ENCODE data around the gene RTTN.
"Not testable (repeated sequence)": the region's sequence is repeated elsewhere in the genome, so short reads cannot be mapped to it uniquely, and the experiment has no call there.

The RTTN gene

GRCh38 chr18:70205421-70206397 is at the start of gene RTTN:
TSS of gene RTTN (minus strand) at chr18:70205687. CDS start at chr18:70205658, 29 bp downstream.
- DNase-seq (ENCODE audit: low spot score) = peak; percentile 87

GRCh38 chr18:70250781-70251180 is 45.3 kb upstream of the RTTN start:
- DNase-seq (ENCODE audit: low spot score) = no peak

- DNase-seq (ENCODE audit: low spot score) = not testable (repeated sequence)
These were observed 44.4 kb upstream of the RTTN start for GRCh38 chr18:70249861-70250260.

- no peak for DNase-seq (ENCODE audit: low spot score)
These were observed 43.6 kb upstream of the RTTN start for GRCh38 chr18:70249118-70249517.

GRCh38 chr18:70246061-70246466 is 40.6 kb upstream of the RTTN start:
- no peak for DNase-seq (ENCODE audit: low spot score)

GRCh38 chr18:70243131-70243929 is 37.8 kb upstream of the RTTN start:
- no peak for DNase-seq (ENCODE audit: low spot score)

GRCh38 chr18:70236921-70237320 is 31.4 kb upstream of the RTTN start:
- not testable (repeated sequence) for DNase-seq (ENCODE audit: low spot score)

- no peak for DNase-seq (ENCODE audit: low spot score)
These were observed 30.0 kb upstream of the RTTN start for GRCh38 chr18:70235478-70235877.

GRCh38 chr18:70234667-70235459 is 29.4 kb upstream of the RTTN start:
- DNase-seq (ENCODE audit: low spot score) = no peak

GRCh38 chr18:70233974-70234373 is 28.5 kb upstream of the RTTN start:
- no peak for DNase-seq (ENCODE audit: low spot score)

- DNase-seq (ENCODE audit: low spot score) = no peak
These were observed 26.8 kb upstream of the RTTN start for GRCh38 chr18:70232261-70232660.

GRCh38 chr18:70229639-70230038 is 24.2 kb upstream of the RTTN start:
- DNase-seq (ENCODE audit: low spot score) = no peak

GRCh38 chr18:70228536-70228935 is 23.0 kb upstream of the RTTN start:
- DNase-seq (ENCODE audit: low spot score) = no peak

GRCh38 chr18:70227438-70227837 is 22.0 kb upstream of the RTTN start:
- no peak for DNase-seq (ENCODE audit: low spot score)

- DNase-seq (ENCODE audit: low spot score) = no peak
These were observed 16.4 kb upstream of the RTTN start for GRCh38 chr18:70221915-70222278.

GRCh38 chr18:70221156-70221914 is 15.8 kb upstream of the RTTN start:
- no peak for DNase-seq (ENCODE audit: low spot score)

GRCh38 chr18:70220628-70221027 is 15.1 kb upstream of the RTTN start:
- DNase-seq (ENCODE audit: low spot score) = no peak

GRCh38 chr18:70219688-70220087 is 14.2 kb upstream of the RTTN start:
- no peak for DNase-seq (ENCODE audit: low spot score)

GRCh38 chr18:70216788-70217187 is 11.3 kb upstream of the RTTN start:
- no peak for DNase-seq (ENCODE audit: low spot score)

GRCh38 chr18:70207181-70207580 is 1.7 kb upstream of the RTTN start:
- DNase-seq (ENCODE audit: low spot score) = no peak

GRCh38 chr18:70200286-70200685 is 5.2 kb downstream of the RTTN start:
- no peak for DNase-seq (ENCODE audit: low spot score)

Data from germinal center (tissue), 1 donor.